Testis (tissue), 2 donors: ENCODE measurements around the gene TIGD6.
"Not testable (repeated sequence)": the region's sequence is repeated elsewhere in the genome, so short reads cannot be mapped to it uniquely, and the experiment has no call there.

Experiments
- POLR2A ChIP-seq: fragments of 450-650 bp; IDR thresholded peaks from one replicate; pipeline ENCODE4 v1.6.1; 2017; ENCODE audit warnings: antibody characterized with exemption, mild to moderate bottlenecking, moderate library complexity
- TF ChIP-seq, protein P1 (sequence below), 3 experiments: fragments of 450-650 bp in 2 of 3; fragments of 200-600 bp in 1 of 3; sonication (generic) in 1 of 3; IDR thresholded peaks; one replicate each; pipeline ENCODE4 v1.5.1; 2016 to 2019; ENCODE audit warnings: antibody characterized with exemption in 3 of 3, mild to moderate bottlenecking in 2 of 3, moderate library complexity in 1 of 3

DNA sequence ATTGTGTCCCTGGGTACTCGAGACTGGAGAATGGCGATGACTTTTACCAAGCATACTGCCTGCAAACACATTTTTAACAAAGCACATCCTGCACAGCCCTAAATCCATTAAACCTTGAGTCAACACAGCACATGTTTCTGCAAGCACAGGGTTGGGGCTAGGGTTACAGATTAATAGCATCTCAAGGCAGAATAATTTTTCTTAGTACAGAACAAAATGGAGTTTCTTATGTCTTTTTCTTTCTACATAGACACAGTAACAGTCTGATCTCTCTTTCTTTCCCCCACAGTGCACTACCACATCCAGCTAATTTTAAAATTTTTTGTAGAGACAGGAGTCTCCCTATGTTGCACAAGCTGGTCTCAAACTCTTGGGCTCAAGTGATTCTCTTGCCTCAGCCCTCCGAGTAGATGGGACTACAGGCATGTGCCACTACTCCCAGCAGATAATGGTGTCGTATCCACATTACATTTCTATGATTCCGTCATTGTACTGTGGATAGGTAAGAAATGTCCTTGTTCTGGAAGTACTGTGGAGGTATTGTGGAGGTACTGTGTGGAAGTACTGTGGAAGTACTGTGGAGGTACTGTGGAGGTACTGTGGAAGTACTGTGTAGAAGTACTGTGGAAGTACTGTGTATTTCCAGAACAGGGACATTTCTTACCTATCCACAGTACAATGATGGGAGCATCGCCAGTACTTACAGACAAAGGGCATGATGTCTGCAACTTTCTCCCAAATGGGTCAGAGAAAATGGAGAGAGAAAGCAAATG, 57.1 kb downstream of the TIGD6 start:
- TF ChIP-seq, protein P1, sequence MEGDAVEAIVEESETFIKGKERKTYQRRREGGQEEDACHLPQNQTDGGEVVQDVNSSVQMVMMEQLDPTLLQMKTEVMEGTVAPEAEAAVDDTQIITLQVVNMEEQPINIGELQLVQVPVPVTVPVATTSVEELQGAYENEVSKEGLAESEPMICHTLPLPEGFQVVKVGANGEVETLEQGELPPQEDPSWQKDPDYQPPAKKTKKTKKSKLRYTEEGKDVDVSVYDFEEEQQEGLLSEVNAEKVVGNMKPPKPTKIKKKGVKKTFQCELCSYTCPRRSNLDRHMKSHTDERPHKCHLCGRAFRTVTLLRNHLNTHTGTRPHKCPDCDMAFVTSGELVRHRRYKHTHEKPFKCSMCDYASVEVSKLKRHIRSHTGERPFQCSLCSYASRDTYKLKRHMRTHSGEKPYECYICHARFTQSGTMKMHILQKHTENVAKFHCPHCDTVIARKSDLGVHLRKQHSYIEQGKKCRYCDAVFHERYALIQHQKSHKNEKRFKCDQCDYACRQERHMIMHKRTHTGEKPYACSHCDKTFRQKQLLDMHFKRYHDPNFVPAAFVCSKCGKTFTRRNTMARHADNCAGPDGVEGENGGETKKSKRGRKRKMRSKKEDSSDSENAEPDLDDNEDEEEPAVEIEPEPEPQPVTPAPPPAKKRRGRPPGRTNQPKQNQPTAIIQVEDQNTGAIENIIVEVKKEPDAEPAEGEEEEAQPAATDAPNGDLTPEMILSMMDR (IDR thresholded peaks at IDR 0.05): not testable (repeated sequence)
- TF ChIP-seq POLR2A: not testable (repeated sequence)
